Memory B cell (primary cell): ENCODE measurements around the gene ROM1.
"Not testable (repeated sequence)": the region's sequence is repeated elsewhere in the genome, so short reads cannot be mapped to it uniquely, and the experiment has no call there.

Experiments
- ATAC-seq: fragments of 150-1000 bp; cut with Tn5 transposase; 2 replicates; pipeline ENCODE4 v1.10.0; 2021; ENCODE audit warnings: low read depth, mild to moderate bottlenecking, moderate library complexity
- DNase-seq, 2 donors: peaks; one replicate each; pipeline ENCODE4 v3.0.0; 2022; ENCODE audit warnings: low spot score in 2 of 2
- H3K27ac Mint-ChIP-seq: one replicate; pipeline ENCODE4 v1.8.0; 2022; ENCODE audit warnings: mild to moderate bottlenecking, moderate library complexity, mixed read lengths
- H3K27me3 Mint-ChIP-seq: one replicate; pipeline ENCODE4 v1.8.0; 2022; ENCODE audit warnings: mixed read lengths
- H3K36me3 Mint-ChIP-seq: one replicate; pipeline ENCODE4 v1.8.0; 2022; ENCODE audit warnings: mild to moderate bottlenecking, mixed read lengths
- H3K4me1 Mint-ChIP-seq: one replicate; pipeline ENCODE4 v1.8.0; 2022; ENCODE audit warnings: mixed read lengths
- H3K4me3 Mint-ChIP-seq: one replicate; pipeline ENCODE4 v1.8.0; 2022; ENCODE audit warnings: mild to moderate bottlenecking, moderate library complexity, mixed read lengths
- H3K9me3 Mint-ChIP-seq: one replicate; pipeline ENCODE4 v1.8.0; 2022; ENCODE audit warnings: mixed read lengths

Gene ROM1

GRCh38 chr11:62610403-62610802 lies 2.7 kb upstream of the ROM1 start:
- no peak for ATAC-seq
- no peak for DNase-seq
- Mint-ChIP-seq H3K4me1 (peaks cover 23% of the 10 kb centered on the region), H3K27me3 (no peaks in the 10 kb centered on the region), H3K27ac (peak overlapping the region; percentile 95), H3K36me3 (peaks cover 10% of the 10 kb centered on the region), H3K9me3 (no peaks in the 10 kb centered on the region), H3K4me3 (peak overlapping the region; percentile 74)

GRCh38 chr11:62610814-62611704 lies 2.0 kb upstream of the ROM1 start:
- ATAC-seq = no peak
- DNase-seq = no peak
- H3K9me3 Mint-ChIP-seq = no peaks in the 10 kb centered on the region
- H3K27ac Mint-ChIP-seq = peak overlapping the region; percentile 95
- H3K4me1 Mint-ChIP-seq = peaks cover 23% of the 10 kb centered on the region
- H3K4me3 Mint-ChIP-seq = peak overlapping the region; percentile 97
- H3K27me3 Mint-ChIP-seq = no peaks in the 10 kb centered on the region
- H3K36me3 Mint-ChIP-seq = peaks cover 10% of the 10 kb centered on the region

GRCh38 chr11:62611705-62612365 lies 1.2 kb upstream of the ROM1 start:
- DNase-seq = peak; percentile 53 to 59
- H3K27me3 Mint-ChIP-seq = no peaks in the 10 kb centered on the region
- H3K4me3 Mint-ChIP-seq = peak overlapping the region; percentile 97
- peak; percentile 51 for ATAC-seq
- peaks cover 23% of the 10 kb centered on the region for H3K4me1 Mint-ChIP-seq
- H3K36me3 Mint-ChIP-seq = peaks cover 10% of the 10 kb centered on the region
- H3K9me3 Mint-ChIP-seq = no peaks in the 10 kb centered on the region
- H3K27ac Mint-ChIP-seq = peak overlapping the region; percentile 95

GRCh38 chr11:62613291-62613778 lies 278 bp downstream of the ROM1 start:
- Mint-ChIP-seq H3K9me3 (no peaks in the 10 kb centered on the region), H3K27ac (peak overlapping the region; percentile 35), H3K36me3 (peaks cover 3% of the 10 kb centered on the region), H3K27me3 (no peaks in the 10 kb centered on the region), H3K4me1 (peaks cover 15% of the 10 kb centered on the region), H3K4me3 (peak overlapping the region; percentile 74)
- DNase-seq (no peak), ATAC-seq (no peak)

GRCh38 chr11:62614275-62614674 lies 1.2 kb downstream of the ROM1 start:
- DNase-seq = no peak
- H3K36me3 Mint-ChIP-seq = peaks cover 3% of the 10 kb centered on the region
- no peaks in the 10 kb centered on the region for H3K9me3 Mint-ChIP-seq
- H3K4me1 Mint-ChIP-seq = peaks cover 11% of the 10 kb centered on the region
- H3K27me3 Mint-ChIP-seq = no peaks in the 10 kb centered on the region
- peak overlapping the region; percentile 35 for H3K27ac Mint-ChIP-seq
- no peak overlapping the region for H3K4me3 Mint-ChIP-seq
- no peak for ATAC-seq

- H3K4me1 Mint-ChIP-seq = peaks cover 9% of the 10 kb centered on the region
These were observed 2.5 kb downstream of the ROM1 start for GRCh38 chr11:62615521-62615920.

GRCh38 chr11:62616957-62617356 lies 3.9 kb downstream of the ROM1 start:
- H3K4me1 Mint-ChIP-seq, H3K36me3 Mint-ChIP-seq, H3K4me3 Mint-ChIP-seq, H3K9me3 Mint-ChIP-seq, DNase-seq, ATAC-seq, H3K27ac Mint-ChIP-seq, H3K27me3 Mint-ChIP-seq: not testable (repeated sequence)

More at GRCh38 chr11:62615521-62615920, 2.5 kb downstream of the ROM1 start:
- no peak overlapping the region for H3K27ac Mint-ChIP-seq
- DNase-seq (no peak), ATAC-seq (no peak)
- H3K9me3 Mint-ChIP-seq = no peaks in the 10 kb centered on the region
- no peaks in the 10 kb centered on the region for H3K27me3 Mint-ChIP-seq
- no peak overlapping the region for H3K4me3 Mint-ChIP-seq
- H3K36me3 Mint-ChIP-seq = peaks cover 3% of the 10 kb centered on the region

GRCh38 chr11:62621027-62621566 lies 8.0 kb downstream of the ROM1 start:
- H3K27me3 Mint-ChIP-seq = no peaks in the 10 kb centered on the region
- peaks cover 10% of the 10 kb centered on the region for H3K36me3 Mint-ChIP-seq
- peak overlapping the region; percentile 86 for H3K4me3 Mint-ChIP-seq
- ATAC-seq (no peak), DNase-seq (no peak)
- H3K9me3 Mint-ChIP-seq = no peaks in the 10 kb centered on the region
- peaks cover 10% of the 10 kb centered on the region for H3K4me1 Mint-ChIP-seq
- peak overlapping the region; percentile 93 for H3K27ac Mint-ChIP-seq

GRCh38 chr11:62621567-62622470 lies 8.8 kb downstream of the ROM1 start, which contains the start of gene B3GAT3:
TSS of gene B3GAT3 (minus strand) at chr11:62621986. CDS start at chr11:62621947, 39 bp downstream.
- ATAC-seq = peak; percentile 85
- Mint-ChIP-seq H3K9me3 (no peaks in the 10 kb centered on the region), H3K36me3 (peaks cover 13% of the 10 kb centered on the region)

GRCh38 chr11:62622476-62623089 lies 9.5 kb downstream of the ROM1 start:
- H3K4me1 Mint-ChIP-seq = peaks cover 10% of the 10 kb centered on the region
- no peaks in the 10 kb centered on the region for H3K9me3 Mint-ChIP-seq
- peak overlapping the region; percentile 93 for H3K27ac Mint-ChIP-seq
- peaks cover 17% of the 10 kb centered on the region for H3K36me3 Mint-ChIP-seq
- DNase-seq (no peak), ATAC-seq (no peak)
- H3K27me3 Mint-ChIP-seq = no peaks in the 10 kb centered on the region
- H3K4me3 Mint-ChIP-seq = peak overlapping the region; percentile 84

More at GRCh38 chr11:62621567-62622470, 8.8 kb downstream of the ROM1 start, which contains the start of gene B3GAT3:
- no peaks in the 10 kb centered on the region for H3K27me3 Mint-ChIP-seq
- peaks cover 10% of the 10 kb centered on the region for H3K4me1 Mint-ChIP-seq
- peak; percentile 93 to 97 for DNase-seq
- H3K4me3 Mint-ChIP-seq = peak within 1 kb of the TSS; percentile 86
- peak within 1 kb of the TSS; percentile 93 for H3K27ac Mint-ChIP-seq

GRCh38 chr11:62627713-62628112 lies 14.7 kb downstream of the ROM1 start:
- H3K27ac Mint-ChIP-seq = no peak overlapping the region
- H3K27me3 Mint-ChIP-seq = no peaks in the 10 kb centered on the region
- H3K4me3 Mint-ChIP-seq = no peak overlapping the region
- ATAC-seq = no peak
- no peak for DNase-seq
- H3K4me1 Mint-ChIP-seq = no peaks in the 10 kb centered on the region
- no peaks in the 10 kb centered on the region for H3K9me3 Mint-ChIP-seq
- peaks cover 48% of the 10 kb centered on the region for H3K36me3 Mint-ChIP-seq

GRCh38 chr11:62632492-62632891 lies 19.4 kb downstream of the ROM1 start:
- Mint-ChIP-seq H3K4me1 (peaks cover 5% of the 10 kb centered on the region), H3K4me3 (no peak overlapping the region), H3K36me3 (peaks cover 51% of the 10 kb centered on the region), H3K27ac (no peak overlapping the region), H3K9me3 (no peaks in the 10 kb centered on the region), H3K27me3 (no peaks in the 10 kb centered on the region)
- DNase-seq (no peak), ATAC-seq (no peak)

- peaks cover 5% of the 10 kb centered on the region for H3K36me3 Mint-ChIP-seq
- no peak for ATAC-seq
These were observed 31.2 kb downstream of the ROM1 start for GRCh38 chr11:62644220-62644619.

More at GRCh38 chr11:62644220-62644619, 31.2 kb downstream of the ROM1 start:
- Mint-ChIP-seq H3K9me3 (no peaks in the 10 kb centered on the region), H3K27ac (peak overlapping the region; percentile 58), H3K4me1 (peaks cover 12% of the 10 kb centered on the region), H3K4me3 (peak overlapping the region; percentile 21), H3K27me3 (no peaks in the 10 kb centered on the region)
- no peak for DNase-seq
